Glutamatergic neuron (in vitro differentiated cells): ENCODE data around the gene TXLNB. TPM values are rescaled to one million over a fixed set of nuclear protein-coding genes. Genes with fewer than 3 reads are reported as not detected.
A peak's percentile ranks its signal among the peaks of the same experiment; 100 is the strongest.
"Not testable (repeated sequence)": the region's sequence is repeated elsewhere in the genome, so short reads cannot be mapped to it uniquely, and the experiment has no call there.

Experiments used
- DNase-seq: peaks from one replicate; pipeline ENCODE4 v3.0.0; 2022
- H3K27ac Mint-ChIP-seq: one replicate; pipeline ENCODE4 v1.8.0; 2020; ENCODE audit warnings: mild to moderate bottlenecking, mixed read lengths, inconsistent platforms; ENCODE audit not compliant: unreplicated experiment
- H3K27me3 Mint-ChIP-seq: one replicate; pipeline ENCODE4 v1.8.0; 2020; ENCODE audit warnings: mild to moderate bottlenecking, moderate library complexity, mixed read lengths, inconsistent platforms; ENCODE audit not compliant: unreplicated experiment
- H3K36me3 Mint-ChIP-seq: one replicate; pipeline ENCODE4 v1.8.0; 2020; ENCODE audit warnings: mild to moderate bottlenecking, mixed read lengths, inconsistent platforms; ENCODE audit not compliant: unreplicated experiment
- H3K4me1 Mint-ChIP-seq: one replicate; pipeline ENCODE4 v1.8.0; 2020; ENCODE audit warnings: mild to moderate bottlenecking, low read depth, mixed read lengths, inconsistent platforms; ENCODE audit not compliant: unreplicated experiment
- H3K4me3 Mint-ChIP-seq: one replicate; pipeline ENCODE4 v1.8.0; 2020; ENCODE audit warnings: mild to moderate bottlenecking, mixed read lengths, inconsistent platforms; ENCODE audit not compliant: unreplicated experiment
- H3K9me3 Mint-ChIP-seq: one replicate; pipeline ENCODE4 v1.8.0; 2020; ENCODE audit warnings: mild to moderate bottlenecking, moderate library complexity, mixed read lengths, inconsistent platforms; ENCODE audit not compliant: unreplicated experiment
- CTCF ChIP-seq: fragments of 200-600 bp; sonication (generic); IDR thresholded peaks from one replicate; pipeline ENCODE4 v1.5.0; 2021; ENCODE audit not compliant: partially characterized antibody, unreplicated experiment
- total RNA-seq: library from RNA; stranded (reverse); fragmentation: NEBNext Ultra II Directional; extraction: Animal tissue kit (Norgen Biotek cat#: 25700); gene quantifications from one replicate; pipeline ENCODE4 v1.2.1, GENCODE V29; 2021; ENCODE audit not compliant: unreplicated experiment

The TXLNB gene
- total RNA-seq, 1 donor from 2014 or later = not detected

GRCh38 chr6:139231206-139231605 is 60.6 kb downstream of the TXLNB start:
- TF ChIP-seq CTCF = no peak
- Mint-ChIP-seq H3K27me3 (peaks cover 1% of the 10 kb centered on the region), H3K27ac (no peak overlapping the region), H3K4me3 (no peak overlapping the region), H3K36me3 (peaks cover 5% of the 10 kb centered on the region), H3K9me3 (peaks cover 5% of the 10 kb centered on the region), H3K4me1 (no peaks in the 10 kb centered on the region)
- DNase-seq = no peak

- Mint-ChIP-seq H3K4me3 (no peak overlapping the region), H3K27ac (no peak overlapping the region), H3K36me3 (peaks cover 5% of the 10 kb centered on the region), H3K4me1 (no peaks in the 10 kb centered on the region), H3K27me3 (peaks cover 1% of the 10 kb centered on the region), H3K9me3 (peaks cover 5% of the 10 kb centered on the region)
- DNase-seq = no peak
- TF ChIP-seq CTCF = no peak
Measured at GRCh38 chr6:139230391-139230840, 61.4 kb downstream of the TXLNB start.

- not testable (repeated sequence) for H3K4me3 Mint-ChIP-seq, H3K27ac Mint-ChIP-seq, DNase-seq, H3K27me3 Mint-ChIP-seq, H3K36me3 Mint-ChIP-seq, H3K4me1 Mint-ChIP-seq, H3K9me3 Mint-ChIP-seq
Measured at GRCh38 chr6:139228387-139228786, 63.4 kb downstream of the TXLNB start.

- Mint-ChIP-seq H3K4me1 (peaks cover 5% of the 10 kb centered on the region), H3K4me3 (no peak overlapping the region), H3K27ac (peak overlapping the region; percentile 90), H3K36me3 (no peaks in the 10 kb centered on the region), H3K27me3 (peaks cover 2% of the 10 kb centered on the region), H3K9me3 (no peaks in the 10 kb centered on the region)
- no peak for DNase-seq
- no peak for TF ChIP-seq CTCF
Measured at GRCh38 chr6:139219746-139220145, 72.1 kb downstream of the TXLNB start.

- no peaks in the 10 kb centered on the region for H3K36me3 Mint-ChIP-seq
- peaks cover 2% of the 10 kb centered on the region for H3K27me3 Mint-ChIP-seq
- H3K4me1 Mint-ChIP-seq = peaks cover 5% of the 10 kb centered on the region
- peak overlapping the region; percentile 90 for H3K27ac Mint-ChIP-seq
- TF ChIP-seq CTCF = no peak
- H3K4me3 Mint-ChIP-seq = peak overlapping the region; percentile 8
- DNase-seq = peak; percentile 72
- no peaks in the 10 kb centered on the region for H3K9me3 Mint-ChIP-seq
Measured at GRCh38 chr6:139219271-139219729, 72.5 kb downstream of the TXLNB start.

GRCh38 chr6:139212460-139212859 is 79.3 kb downstream of the TXLNB start:
- peaks cover 14% of the 10 kb centered on the region for H3K36me3 Mint-ChIP-seq
- not testable (repeated sequence) for H3K27me3 Mint-ChIP-seq, H3K4me1 Mint-ChIP-seq, H3K9me3 Mint-ChIP-seq, H3K4me3 Mint-ChIP-seq, H3K27ac Mint-ChIP-seq, DNase-seq

GRCh38 chr6:139210766-139211165 is 81.0 kb downstream of the TXLNB start:
- DNase-seq, H3K9me3 Mint-ChIP-seq, H3K4me1 Mint-ChIP-seq, H3K4me3 Mint-ChIP-seq, H3K27me3 Mint-ChIP-seq, H3K27ac Mint-ChIP-seq: not testable (repeated sequence)
- H3K36me3 Mint-ChIP-seq = peaks cover 21% of the 10 kb centered on the region
